Thyroid gland (tissue), 4 donors: ENCODE data around the gene EXOC3.

Experiments used
- POLR2A ChIP-seq, 2 donors: fragments of 450-650 bp; IDR thresholded peaks; one replicate each; pipeline ENCODE4 v1.6.1; 2017; ENCODE audit warnings: antibody characterized with exemption in 2 of 2, mild to moderate bottlenecking in 2 of 2, moderate library complexity in 1 of 2
- TF ChIP-seq, protein P1 (sequence below), 6 experiments: fragments of 200-600 bp in 3 of 6; fragments of 450-650 bp in 3 of 6; sonication (generic) in 3 of 6; IDR thresholded peaks; one replicate each; pipeline ENCODE4 v1.5.1; 2016 to 2019; ENCODE audit warnings: antibody characterized with exemption in 6 of 6, mild to moderate bottlenecking in 2 of 6, inconsistent platforms in 1 of 6, moderate library complexity in 1 of 6

DNA sequence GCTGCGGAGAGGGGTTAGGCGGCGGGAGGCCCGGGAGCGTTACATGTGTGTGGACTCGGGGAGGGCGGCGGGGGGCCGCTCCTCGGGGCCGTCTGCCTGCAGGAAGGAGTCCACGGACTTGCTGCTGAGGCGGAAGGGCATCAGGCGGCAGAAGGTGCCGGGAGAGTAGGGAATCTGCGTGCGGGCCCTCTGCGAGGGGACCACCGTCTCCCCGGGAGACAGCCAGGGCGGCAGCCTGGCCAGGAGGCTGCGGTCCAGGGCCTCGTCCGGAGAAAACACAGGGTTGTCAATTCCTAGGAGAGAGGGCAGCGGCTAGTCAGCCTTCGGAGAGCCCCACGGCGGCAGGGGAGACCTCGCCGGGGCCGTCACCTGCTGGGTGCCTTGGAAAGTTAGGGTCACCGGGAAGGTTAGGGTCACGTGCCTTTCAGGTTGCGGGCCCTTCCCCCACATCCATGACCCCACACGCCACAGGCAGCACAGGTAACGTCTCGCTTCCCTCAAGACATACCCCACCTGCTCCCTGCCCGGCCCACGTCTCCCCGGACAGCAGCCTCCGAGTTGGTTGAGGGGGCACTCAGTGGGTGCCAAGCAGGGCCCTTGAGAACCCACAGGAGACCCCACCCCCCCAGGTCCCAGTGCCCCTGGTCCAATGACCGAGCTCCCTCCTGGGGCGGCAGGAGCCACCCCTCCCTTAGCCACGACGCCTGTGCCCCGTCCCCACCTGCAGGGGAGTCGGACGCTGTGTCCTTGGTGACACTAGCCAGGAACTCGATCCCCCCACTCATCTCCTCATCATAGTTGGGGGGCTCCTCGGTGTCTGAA, 32.1 kb downstream of the EXOC3 start:
- TF ChIP-seq, protein P1, sequence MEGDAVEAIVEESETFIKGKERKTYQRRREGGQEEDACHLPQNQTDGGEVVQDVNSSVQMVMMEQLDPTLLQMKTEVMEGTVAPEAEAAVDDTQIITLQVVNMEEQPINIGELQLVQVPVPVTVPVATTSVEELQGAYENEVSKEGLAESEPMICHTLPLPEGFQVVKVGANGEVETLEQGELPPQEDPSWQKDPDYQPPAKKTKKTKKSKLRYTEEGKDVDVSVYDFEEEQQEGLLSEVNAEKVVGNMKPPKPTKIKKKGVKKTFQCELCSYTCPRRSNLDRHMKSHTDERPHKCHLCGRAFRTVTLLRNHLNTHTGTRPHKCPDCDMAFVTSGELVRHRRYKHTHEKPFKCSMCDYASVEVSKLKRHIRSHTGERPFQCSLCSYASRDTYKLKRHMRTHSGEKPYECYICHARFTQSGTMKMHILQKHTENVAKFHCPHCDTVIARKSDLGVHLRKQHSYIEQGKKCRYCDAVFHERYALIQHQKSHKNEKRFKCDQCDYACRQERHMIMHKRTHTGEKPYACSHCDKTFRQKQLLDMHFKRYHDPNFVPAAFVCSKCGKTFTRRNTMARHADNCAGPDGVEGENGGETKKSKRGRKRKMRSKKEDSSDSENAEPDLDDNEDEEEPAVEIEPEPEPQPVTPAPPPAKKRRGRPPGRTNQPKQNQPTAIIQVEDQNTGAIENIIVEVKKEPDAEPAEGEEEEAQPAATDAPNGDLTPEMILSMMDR (IDR thresholded peaks at IDR 0.05): no peak
- no peak for TF ChIP-seq POLR2A (IDR thresholded peaks at IDR 0.05)
